SU-DHL-6 (cell line): ENCODE measurements around the gene SNCG.
"Not testable (repeated sequence)": the region's sequence is repeated elsewhere in the genome, so short reads cannot be mapped to it uniquely, and the experiment has no call there.

Source experiments
- H2AFZ ChIP-seq: fragments of 200-600 bp; sonication (generic); 2 replicates; pipeline ENCODE4 v1.6.1; 2014; ENCODE audit warnings: low read depth, mild to moderate bottlenecking, moderate library complexity, mixed read lengths, antibody characterized with exemption, low read length; ENCODE audit not compliant: severe bottlenecking
- H3F3A ChIP-seq: fragments of 200-600 bp; shearing (Covaris generic); 2 replicates; pipeline ENCODE4 v1.6.0; 2016; ENCODE audit warnings: antibody characterized with exemption, mild to moderate bottlenecking; ENCODE audit not compliant: insufficient read depth
- H3K27ac ChIP-seq: fragments of 200-600 bp; sonication (generic); 2 replicates; pipeline ENCODE4 v1.5.1; 2016; ENCODE audit warnings: low read depth, mild to moderate bottlenecking, low read length, moderate library complexity, mixed read lengths
- H3K27me3 ChIP-seq: fragments of 200-600 bp; sonication (generic), shearing (Covaris generic); 2 replicates; pipeline ENCODE4 v1.6.0; 2014; ENCODE audit warnings: mild to moderate bottlenecking, low read length
- H3K36me3 ChIP-seq: fragments of 200-600 bp; sonication (generic); 2 replicates; pipeline ENCODE4 v1.6.1; 2014; ENCODE audit warnings: mild to moderate bottlenecking, low read length, mixed read lengths
- H3K4me2 ChIP-seq: fragments of 300-600, 200-600 bp; shearing (Covaris generic), sonication (generic); 2 replicates; pipeline ENCODE4 v1.6.0; 2014; ENCODE audit warnings: low read length, low read depth, mild to moderate bottlenecking; ENCODE audit not compliant: poor library complexity, severe bottlenecking
- H3K4me3 ChIP-seq: fragments of 200-600 bp; sonication (generic); 2 replicates; pipeline ENCODE4 v1.5.1; 2014; ENCODE audit warnings: antibody characterized with exemption, low read length, mild to moderate bottlenecking, mixed read lengths; ENCODE audit not compliant: insufficient read depth, poor library complexity, severe bottlenecking
- H3K79me2 ChIP-seq: fragments of 200-600 bp; sonication (generic); 2 replicates; pipeline ENCODE4 v1.6.1; 2014; ENCODE audit warnings: mild to moderate bottlenecking, low read length, moderate library complexity; ENCODE audit not compliant: insufficient read depth
- H3K9ac ChIP-seq: fragments of 200-600 bp; sonication (generic); 2 replicates; pipeline ENCODE4 v1.7.0; 2014; ENCODE audit warnings: mild to moderate bottlenecking, low read length
- H3K9me2 ChIP-seq: fragments of 200-600 bp; sonication (generic); replicated peaks from 2 replicates; pipeline ENCODE4 v1.6.1; 2014; ENCODE audit warnings: low read length; ENCODE audit not compliant: insufficient read depth
- H3K9me3 ChIP-seq: fragments of 200-600 bp; sonication (generic); 2 replicates; pipeline ENCODE4 v1.6.1; 2014; ENCODE audit warnings: low read length, mixed read lengths; ENCODE audit not compliant: insufficient read depth
- H4K20me1 ChIP-seq: fragments of 200-600 bp; sonication (generic); 2 replicates; pipeline ENCODE4 v1.6.1; 2014; ENCODE audit warnings: low read depth, mild to moderate bottlenecking, antibody characterized with exemption, low read length, moderate library complexity, mixed read lengths
- CTCF ChIP-seq: fragments of 200-600 bp; sonication (generic); IDR thresholded peaks from one replicate; pipeline ENCODE4 v1.5.1; 2017; ENCODE audit warnings: antibody characterized with exemption, mild to moderate bottlenecking, low read length, moderate library complexity; ENCODE audit not compliant: insufficient read depth, poor library complexity, severe bottlenecking
- EZH2phosphoT487 ChIP-seq: fragments of 200-600 bp; sonication (generic), shearing (Covaris generic); conservative IDR thresholded peaks from 2 replicates; pipeline ENCODE4 v1.6.1; 2018; ENCODE audit warnings: mild to moderate bottlenecking, antibody characterized with exemption, low read length, moderate library complexity, mixed read lengths

Gene SNCG

DNA sequence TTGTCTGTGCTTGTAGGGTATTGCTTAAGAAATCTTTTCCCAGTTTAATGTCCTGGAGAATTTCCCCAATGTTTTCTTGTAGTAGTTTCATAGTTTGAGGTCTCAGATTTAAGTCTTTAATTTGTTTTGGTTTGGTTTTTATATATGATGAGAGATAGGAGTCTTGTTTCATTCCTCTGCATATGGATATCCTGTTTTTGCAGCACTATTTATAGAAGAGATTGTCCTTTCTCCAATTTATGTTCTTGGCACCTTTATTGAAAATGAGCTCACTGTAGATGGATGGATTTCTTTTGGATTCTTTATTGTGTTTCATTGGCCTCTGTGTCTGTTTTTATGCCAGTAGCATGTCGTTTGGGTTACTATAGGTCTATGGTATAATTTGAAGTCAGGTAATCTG, 30.1 kb downstream of the SNCG start:
- TF ChIP-seq CTCF (no peak), EZH2phosphoT487 (no peak)
- Histone ChIP-seq H3K4me3 (no peak overlapping the region), H3K36me3 (no peaks in the 10 kb centered on the region)

DNA sequence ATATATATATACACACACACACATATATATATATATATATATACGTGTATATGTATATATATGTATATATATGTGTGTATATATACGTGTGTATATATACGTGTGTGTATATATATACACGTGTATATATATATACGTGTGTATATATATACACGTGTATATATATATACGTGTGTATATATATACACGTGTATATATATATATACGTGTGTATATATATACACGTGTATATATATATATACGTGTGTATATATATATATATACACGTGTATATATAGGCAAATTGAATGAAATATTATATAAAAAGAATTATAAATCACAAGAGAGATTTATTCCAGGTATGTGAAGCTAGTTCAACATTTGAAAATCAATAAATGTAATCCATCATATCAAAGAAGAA, 33.0 kb downstream of the SNCG start:
- H3K4me2 ChIP-seq, H3K9ac ChIP-seq, H3K9me3 ChIP-seq, H3F3A ChIP-seq, H3K9me2 ChIP-seq, H3K4me3 ChIP-seq, H3K27me3 ChIP-seq, H3K79me2 ChIP-seq, H4K20me1 ChIP-seq, H2AFZ ChIP-seq, H3K36me3 ChIP-seq, H3K27ac ChIP-seq: not testable (repeated sequence)

More for the DNA sequence above, 30.1 kb downstream of the SNCG start:
- Histone ChIP-seq H3K79me2 (no peaks in the 10 kb centered on the region), H3K27me3 (no peaks in the 10 kb centered on the region), H2AFZ (no peak overlapping the region), H3K9me3 (no peaks in the 10 kb centered on the region), H4K20me1 (no peaks in the 10 kb centered on the region), H3K4me2 (no peak overlapping the region), H3K9me2 (no peaks in the 10 kb centered on the region), H3K9ac (no peak overlapping the region), H3F3A (no peaks in the 10 kb centered on the region), H3K27ac (no peak overlapping the region)

DNA sequence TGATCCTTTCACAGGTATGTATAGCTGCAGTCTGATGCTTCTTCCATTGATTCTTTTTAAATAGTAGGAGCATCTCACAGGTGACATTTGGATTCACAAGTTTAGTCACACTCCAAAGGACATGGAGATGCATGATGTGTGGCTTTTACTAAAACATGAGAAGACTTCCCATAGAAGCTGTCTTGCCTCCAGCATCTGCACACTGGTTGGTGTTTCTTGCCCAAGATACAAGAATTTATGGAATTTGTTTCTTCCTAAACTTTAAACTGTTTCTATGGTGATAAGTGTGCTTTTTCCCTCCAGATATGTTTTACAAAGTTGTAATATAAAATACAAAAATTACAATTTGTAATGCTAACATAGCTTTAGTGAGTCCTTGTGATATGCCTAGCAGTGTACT, 34.1 kb downstream of the SNCG start:
- H2AFZ ChIP-seq, result no peak overlapping the region
- no peaks in the 10 kb centered on the region for H4K20me1 ChIP-seq
- H3K4me2 ChIP-seq, result no peak overlapping the region
- no peaks in the 10 kb centered on the region for H3K9me3 ChIP-seq
- H3K9ac ChIP-seq, result no peak overlapping the region
- no peaks in the 10 kb centered on the region for H3K9me2 ChIP-seq
- no peak overlapping the region for H3K27ac ChIP-seq
- no peak for TF ChIP-seq CTCF
- TF ChIP-seq EZH2phosphoT487, result no peak
- no peak overlapping the region for H3K4me3 ChIP-seq
- H3F3A ChIP-seq, result no peaks in the 10 kb centered on the region
- H3K36me3 ChIP-seq, result no peaks in the 10 kb centered on the region
- H3K79me2 ChIP-seq, result no peaks in the 10 kb centered on the region
- no peaks in the 10 kb centered on the region for H3K27me3 ChIP-seq

GRCh38 chr10:86992929-86993328, 34.5 kb downstream of the SNCG start:
- Histone ChIP-seq H4K20me1 (no peaks in the 10 kb centered on the region), H3K9me3 (no peaks in the 10 kb centered on the region), H3K27me3 (no peaks in the 10 kb centered on the region), H3K4me2 (no peak overlapping the region), H3K9ac (no peak overlapping the region), H3F3A (no peaks in the 10 kb centered on the region), H3K4me3 (no peak overlapping the region), H3K79me2 (no peaks in the 10 kb centered on the region), H3K9me2 (no peaks in the 10 kb centered on the region), H3K36me3 (no peaks in the 10 kb centered on the region), H2AFZ (no peak overlapping the region), H3K27ac (no peak overlapping the region)
- TF ChIP-seq EZH2phosphoT487 (no peak), CTCF (no peak)

DNA sequence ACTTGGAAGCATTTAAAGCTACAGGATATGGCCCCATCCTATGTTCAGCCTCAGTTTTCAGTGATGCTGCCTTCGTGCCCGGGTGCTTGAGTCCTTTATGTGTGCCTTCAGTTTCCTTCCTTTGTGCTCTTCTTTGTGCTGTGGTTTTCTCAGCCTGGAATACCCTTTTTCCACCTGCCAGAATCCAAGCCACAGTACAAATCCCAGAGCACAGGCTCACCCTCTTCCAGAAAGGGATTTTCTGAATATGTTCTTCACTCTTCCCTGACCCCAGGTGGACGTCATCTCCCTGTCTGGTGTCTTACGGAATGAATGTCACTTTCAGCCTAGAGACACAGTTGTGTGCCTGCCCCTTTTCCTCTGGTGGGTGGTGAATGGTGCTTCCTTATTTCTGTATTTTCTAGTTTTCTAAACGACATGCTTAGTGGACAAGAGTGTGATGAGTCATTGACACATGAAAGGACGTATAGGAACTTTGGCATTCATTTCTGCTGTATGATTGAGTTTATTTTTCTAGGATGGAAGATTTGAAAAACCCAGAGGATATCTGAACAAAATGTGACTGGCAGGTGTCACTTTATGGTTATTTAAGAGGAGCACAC, 41.5 kb downstream of the SNCG start:
- H3K27ac ChIP-seq, H2AFZ ChIP-seq, H3K9ac ChIP-seq, H3F3A ChIP-seq, H3K9me2 ChIP-seq, H3K79me2 ChIP-seq, H3K4me3 ChIP-seq, H3K4me2 ChIP-seq, H3K9me3 ChIP-seq, H3K27me3 ChIP-seq, H4K20me1 ChIP-seq, H3K36me3 ChIP-seq: not testable (repeated sequence)
